Gastroesophageal sphincter (tissue), 3 donors: Measurements from ENCODE around the gene KLF7.

Source experiments
- CTCF ChIP-seq, 4 experiments: fragments of 200-600 bp in 2 of 4; fragments of 450-650 bp in 2 of 4; sonication (generic) in 1 of 4; IDR thresholded peaks; one replicate each; pipeline ENCODE4 v1.5.1; 2017 to 2019; ENCODE audit warnings: antibody characterized with exemption in 4 of 4, mild to moderate bottlenecking in 2 of 4, moderate library complexity in 2 of 4
- EP300 ChIP-seq: sonication (generic); formaldehyde crosslinking; IDR thresholded peaks from one replicate; pipeline ENCODE4 v1.6.1; 2017; ENCODE audit warnings: antibody characterized with exemption, mild to moderate bottlenecking
- POLR2AphosphoS5 ChIP-seq: sonication (generic); formaldehyde crosslinking; IDR thresholded peaks from one replicate; pipeline ENCODE4 v1.6.1; 2017; ENCODE audit warnings: antibody characterized with exemption

GRCh38 chr2:207040696-207041095 is 125.1 kb downstream of the KLF7 start:
- TF ChIP-seq CTCF (IDR thresholded peaks at IDR 0.05) (no peak), POLR2AphosphoS5 (no peak), EP300 (no peak)
